T-helper 22 cell (primary cell): ENCODE results near the gene TBC1D30.

Source experiments
- DNase-seq: peaks from one replicate; pipeline ENCODE4 v3.0.0-alpha.2; 2020; ENCODE audit warnings: low read depth

TBC1D30 gene

GRCh38 chr12:64911081-64911480, 86.6 kb downstream of the TBC1D30 start:
- no peak for DNase-seq

GRCh38 chr12:64911912-64912311, 87.5 kb downstream of the TBC1D30 start:
- DNase-seq, result no peak

GRCh38 chr12:64912516-64913255, 88.2 kb downstream of the TBC1D30 start:
- no peak for DNase-seq

GRCh38 chr12:64915242-64915641, 90.8 kb downstream of the TBC1D30 start:
- no peak for DNase-seq

GRCh38 chr12:64916411-64917261, 92.2 kb downstream of the TBC1D30 start:
- no peak for DNase-seq

- DNase-seq, result no peak
Observed at GRCh38 chr12:64918344-64918743, 93.9 kb downstream of the TBC1D30 start.

GRCh38 chr12:64918801-64919200, 94.4 kb downstream of the TBC1D30 start:
- no peak for DNase-seq

- no peak for DNase-seq
Observed at GRCh38 chr12:64922853-64923252, 98.4 kb downstream of the TBC1D30 start.

GRCh38 chr12:64923536-64923935, 99.1 kb downstream of the TBC1D30 start:
- no peak for DNase-seq
